ENCODE results near the gene DYRK4. TPM values are rescaled to one million over a fixed set of nuclear protein-coding genes. Genes with fewer than 3 reads are reported as not detected.

The DYRK4 gene
- total RNA-seq, 2 donors from 2014 or later: 20.9 to 26.7 TPM

GRCh38 chr12:4530982-4531586, 30.9 kb upstream of the DYRK4 start:
- intact Hi-C loops (cut with DNase I): no loop called here

GRCh38 chr12:4535092-4535491, 26.9 kb upstream of the DYRK4 start:
- H3K36me3 ChIP-seq: no peaks in the 10 kb centered on the region
- intact Hi-C loops (cut with DNase I): no loop called here
- no peak overlapping the region for H3K9ac ChIP-seq (ENCODE audit: low read depth in 2 of 2, low read length in 2 of 2)
- DNase-seq: no peak
- H3K4me3 ChIP-seq: no peak overlapping the region
- H3K27ac ChIP-seq: no peak overlapping the region
- H3K27me3 ChIP-seq: no peaks in the 10 kb centered on the region
- no peak for TF ChIP-seq CTCF (IDR thresholded peaks at IDR 0.05)
- no peaks in the 10 kb centered on the region for H3K9me3 ChIP-seq
- peaks cover 8% of the 10 kb centered on the region for H3K4me1 ChIP-seq

More at GRCh38 chr12:4530982-4531586, 30.9 kb upstream of the DYRK4 start:
- no peaks in the 10 kb centered on the region for H3K9me3 ChIP-seq
- no peaks in the 10 kb centered on the region for H3K4me1 ChIP-seq
- no peak overlapping the region for H3K27ac ChIP-seq
- H3K9ac ChIP-seq (ENCODE audit: low read depth in 2 of 2, low read length in 2 of 2): no peak overlapping the region
- no peak for DNase-seq
- no peaks in the 10 kb centered on the region for H3K36me3 ChIP-seq
- no peaks in the 10 kb centered on the region for H3K27me3 ChIP-seq
- no peak for TF ChIP-seq CTCF (IDR thresholded peaks at IDR 0.05)
- no peak overlapping the region for H3K4me3 ChIP-seq

GRCh38 chr12:4535871-4536270, 26.1 kb upstream of the DYRK4 start:
- no peak for DNase-seq
- no peak overlapping the region for H3K27ac ChIP-seq
- intact Hi-C loops (cut with DNase I): no loop called here
- H3K4me3 ChIP-seq: no peak overlapping the region
- TF ChIP-seq CTCF (IDR thresholded peaks at IDR 0.05): no peak
- no peaks in the 10 kb centered on the region for H3K27me3 ChIP-seq
- H3K9ac ChIP-seq (ENCODE audit: low read depth in 2 of 2, low read length in 2 of 2): no peak overlapping the region
- no peaks in the 10 kb centered on the region for H3K36me3 ChIP-seq
- H3K4me1 ChIP-seq: peaks cover 8% of the 10 kb centered on the region
- no peaks in the 10 kb centered on the region for H3K9me3 ChIP-seq

DNA sequence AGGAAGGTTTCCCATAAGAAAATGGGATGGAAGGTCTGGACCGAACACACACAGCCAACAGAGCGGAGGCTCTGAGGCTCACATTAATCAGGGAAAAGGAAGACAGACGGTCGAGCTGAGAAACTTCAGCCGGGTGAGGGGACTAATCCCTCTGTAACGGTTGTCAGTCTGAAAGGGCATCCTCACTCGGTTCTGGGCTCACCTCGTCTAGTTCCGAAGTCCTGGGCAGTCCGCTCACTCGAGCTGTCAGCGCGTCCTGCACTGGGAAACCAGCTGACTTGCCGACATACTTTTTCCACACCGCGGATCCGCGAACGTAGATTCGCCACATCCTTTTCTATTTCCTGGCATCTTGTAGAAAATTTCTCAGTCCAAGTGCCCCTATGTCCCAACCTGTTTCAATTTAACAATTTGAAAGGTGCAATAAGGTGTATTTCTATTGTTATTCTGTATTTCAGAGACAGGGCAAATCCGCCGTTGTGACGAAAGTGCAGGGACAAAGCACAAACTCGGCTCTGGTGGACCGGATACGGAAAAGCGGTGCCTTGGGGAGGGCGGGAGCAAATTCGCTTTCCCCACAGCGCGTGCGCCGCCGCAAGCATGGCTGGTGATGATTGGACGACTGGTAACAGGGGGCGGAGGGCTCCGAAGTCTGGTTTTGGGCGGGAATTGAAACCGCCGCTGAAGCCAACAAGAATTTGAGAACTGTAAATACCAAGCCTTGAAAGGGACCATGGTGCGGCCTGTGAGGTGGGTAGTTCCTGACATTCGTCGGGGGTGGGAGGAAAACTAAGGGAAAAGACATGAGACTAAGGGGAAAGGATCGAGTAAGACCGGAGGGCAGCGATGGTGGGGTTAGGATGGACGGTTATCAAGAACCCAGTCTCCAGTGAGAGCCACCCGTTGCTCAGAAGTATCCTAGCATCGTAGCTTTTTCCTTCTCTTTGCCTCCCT, 23.5 kb upstream of the DYRK4 start, which contains the start of gene RAD51AP1:
Gene RAD51AP1 (plus strand): TSS at position 684 of the 954 bp plus-strand sequence. CDS start 50 bp downstream, at position 734.
- Histone ChIP-seq H3K4me3 (peak within 1 kb of the TSS; percentile 72), H3K9me3 (no peaks in the 10 kb centered on the region), H3K4me1 (peaks cover 8% of the 10 kb centered on the region), H3K27ac (peak within 1 kb of the TSS; percentile 82), H3K27me3 (no peaks in the 10 kb centered on the region), H3K9ac (ENCODE audit: low read depth in 2 of 2, low read length in 2 of 2) (peak within 1 kb of the TSS; percentile 68 to 88), H3K36me3 (no peaks in the 10 kb centered on the region)
- no peak for TF ChIP-seq CTCF (IDR thresholded peaks at IDR 0.05)
- intact Hi-C loops (cut with DNase I): no loop called here
- DNase-seq: peak; percentile 96

DNA sequence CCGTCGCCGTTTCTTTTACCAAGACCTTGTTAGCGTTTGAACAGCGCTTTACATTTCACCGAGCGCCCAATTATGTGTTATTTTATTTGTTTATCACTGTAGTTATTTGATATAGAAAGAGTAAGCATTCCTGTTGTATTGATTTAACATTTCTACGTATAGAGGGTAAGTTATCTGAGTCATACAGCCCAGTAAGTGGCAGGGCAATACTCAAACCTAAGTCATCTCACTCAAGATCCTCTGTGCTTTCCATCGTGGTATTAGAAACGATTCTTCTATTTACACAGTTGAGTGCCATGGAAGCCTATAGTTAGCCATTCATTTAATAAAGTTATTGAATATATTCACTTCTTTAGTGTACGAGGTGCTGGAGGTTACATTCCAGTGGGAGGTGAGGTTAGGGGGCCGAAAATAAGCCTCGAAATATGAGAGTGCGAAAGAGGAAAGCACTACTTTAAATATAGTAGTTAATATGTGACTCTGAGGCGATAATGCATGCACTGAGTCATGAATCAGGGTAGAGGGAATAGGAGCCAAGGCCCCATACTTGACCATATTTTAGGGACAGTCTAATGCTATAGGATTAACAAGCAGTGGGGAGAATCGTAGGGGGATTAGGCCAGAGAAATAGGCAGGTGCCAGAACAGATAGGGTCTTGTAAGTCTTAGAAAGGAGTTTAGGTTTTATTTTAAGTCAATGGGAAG, 22.7 kb upstream of the DYRK4 start:
- Histone ChIP-seq H3K4me3 (peak overlapping the region; percentile 72), H3K9me3 (no peaks in the 10 kb centered on the region), H3K4me1 (peaks cover 8% of the 10 kb centered on the region), H3K9ac (ENCODE audit: low read depth in 2 of 2, low read length in 2 of 2) (peak overlapping the region; percentile 58 to 88), H3K27ac (no peak overlapping the region), H3K27me3 (no peaks in the 10 kb centered on the region), H3K36me3 (no peaks in the 10 kb centered on the region)
- DNase-seq: no peak
- intact Hi-C loops (cut with DNase I): no loop called here
- TF ChIP-seq CTCF (IDR thresholded peaks at IDR 0.05): no peak

Measured in colonic mucosa (tissue), 4 donors.